Upper lobe of right lung (tissue), 1 donor: Measurements from ENCODE around the gene XPO6. TPM values are rescaled to one million over a fixed set of nuclear protein-coding genes. Genes with fewer than 3 reads are reported as not detected.

Experiments used
- ATAC-seq: fragments of 200-7000 bp; cut with Tn5 transposase; one replicate; pipeline ENCODE4 v1.9.1; 2020; ENCODE audit warnings: mild to moderate bottlenecking, moderate library complexity
- DNase-seq: peaks from one replicate; pipeline ENCODE4 v3.0.0-alpha.2; 2020
- H3K27ac ChIP-seq: fragments of 200-600 bp; one replicate; pipeline ENCODE4 v1.8.0; 2022
- H3K27me3 ChIP-seq: fragments of 200-600 bp; one replicate; pipeline ENCODE4 v1.8.0; 2022; ENCODE audit warnings: mild to moderate bottlenecking
- H3K36me3 ChIP-seq: fragments of 200-600 bp; one replicate; pipeline ENCODE4 v1.8.0; 2022
- H3K4me1 ChIP-seq: fragments of 200-600 bp; one replicate; pipeline ENCODE4 v1.8.0; 2022
- H3K4me3 ChIP-seq: fragments of 200-600 bp; one replicate; pipeline ENCODE4 v1.8.0; 2022; ENCODE audit warnings: mild to moderate bottlenecking
- H3K9me3 ChIP-seq: fragments of 200-600 bp; one replicate; pipeline ENCODE4 v1.8.0; 2022
- CTCF ChIP-seq: fragments of 200-600 bp; IDR thresholded peaks from one replicate; pipeline ENCODE4 v1.8.0; 2022; ENCODE audit warnings: antibody characterized with exemption
- intact Hi-C: fragments of 100-400 bp; cut with DNase I; formaldehyde crosslinking; loops from one replicate; pipeline ENCODE4 v1.11.0; 2022
- total RNA-seq: library from RNA; stranded (reverse); fragmentation: NEBNext Ultra II Directional; extraction: Animal tissue kit (Norgen Biotek cat#: 25700); gene quantifications from one replicate; pipeline ENCODE4 v1.2.1, GENCODE V29; 2021
- donor health status: DM: no; HTN: yes; CAD: no; lungs with severe emphysema.

Gene XPO6
- total RNA-seq, 1 donor from 2014 or later: 102 TPM

- H3K27ac ChIP-seq: no peak overlapping the region
- intact Hi-C loops: no loop called here
- no peaks in the 10 kb centered on the region for H3K27me3 ChIP-seq
- DNase-seq (no peak), ATAC-seq (peak; percentile 33)
- peaks cover 48% of the 10 kb centered on the region for H3K36me3 ChIP-seq
- TF ChIP-seq CTCF: no peak
- H3K4me1 ChIP-seq: peaks cover 13% of the 10 kb centered on the region
- no peak overlapping the region for H3K4me3 ChIP-seq
- no peaks in the 10 kb centered on the region for H3K9me3 ChIP-seq
Observed at GRCh38 chr16:28166394-28167208, 45.2 kb downstream of the XPO6 start.

- ATAC-seq (peak; percentile 61), DNase-seq (no peak)
- intact Hi-C loops: no loop called here
- Histone ChIP-seq H3K4me1 (peaks cover 13% of the 10 kb centered on the region), H3K4me3 (no peak overlapping the region), H3K36me3 (peaks cover 48% of the 10 kb centered on the region), H3K27ac (no peak overlapping the region), H3K9me3 (no peaks in the 10 kb centered on the region), H3K27me3 (no peaks in the 10 kb centered on the region)
- TF ChIP-seq CTCF: no peak
Observed at GRCh38 chr16:28165598-28165997, 46.2 kb downstream of the XPO6 start.

- Histone ChIP-seq H3K9me3 (no peaks in the 10 kb centered on the region), H3K27me3 (no peaks in the 10 kb centered on the region), H3K27ac (peak overlapping the region; percentile 33), H3K4me1 (peaks cover 13% of the 10 kb centered on the region), H3K36me3 (peaks cover 37% of the 10 kb centered on the region), H3K4me3 (no peak overlapping the region)
- TF ChIP-seq CTCF: no peak
- intact Hi-C loops: no loop called here
- DNase-seq: no peak
- no peak for ATAC-seq
Observed at GRCh38 chr16:28164140-28164539, 47.6 kb downstream of the XPO6 start.

- Histone ChIP-seq H3K4me3 (no peak overlapping the region), H3K9me3 (no peaks in the 10 kb centered on the region), H3K27ac (peak overlapping the region; percentile 33), H3K4me1 (peaks cover 13% of the 10 kb centered on the region), H3K36me3 (peaks cover 32% of the 10 kb centered on the region), H3K27me3 (no peaks in the 10 kb centered on the region)
- DNase-seq: no peak
- no peak for ATAC-seq
- intact Hi-C loops: no loop called here
- TF ChIP-seq CTCF: no peak
Observed at GRCh38 chr16:28163699-28164098, 48.1 kb downstream of the XPO6 start.

GRCh38 chr16:28162326-28162877 is 49.4 kb downstream of the XPO6 start:
- no peak for DNase-seq
- Histone ChIP-seq H3K4me1 (peaks cover 13% of the 10 kb centered on the region), H3K9me3 (no peaks in the 10 kb centered on the region), H3K4me3 (no peak overlapping the region), H3K27ac (no peak overlapping the region), H3K27me3 (no peaks in the 10 kb centered on the region), H3K36me3 (peaks cover 27% of the 10 kb centered on the region)
- intact Hi-C loops: no loop called here
- ATAC-seq: no peak
- no peak for TF ChIP-seq CTCF
